NT2/D1 (cell line): Measurements from ENCODE around the gene KRTAP10-12.
A peak's percentile ranks its signal among the peaks of the same experiment; 100 is the strongest.
"Not testable (repeated sequence)": the region's sequence is repeated elsewhere in the genome, so short reads cannot be mapped to it uniquely, and the experiment has no call there.

Experiments used
- DNase-seq: peaks from one replicate; pipeline ENCODE4 v3.0.0-alpha.2; 2011; ENCODE audit warnings: low read depth, low spot score
- H3K27me3 ChIP-seq: 2 replicates; pipeline ENCODE4 v1.6.0; 2011; ENCODE audit warnings: mild to moderate bottlenecking; ENCODE audit not compliant: insufficient read length, insufficient read depth
- H3K36me3 ChIP-seq: 2 replicates; pipeline ENCODE4 v1.6.1; 2011; ENCODE audit warnings: mild to moderate bottlenecking, low read length, mixed read lengths; ENCODE audit not compliant: insufficient read depth, insufficient read length
- H3K4me1 ChIP-seq: 2 replicates; pipeline ENCODE4 v1.5.1; 2011; ENCODE audit not compliant: insufficient read depth, insufficient read length
- H3K4me3 ChIP-seq: 2 replicates; pipeline ENCODE4 v1.5.1; 2011; ENCODE audit warnings: low read depth; ENCODE audit not compliant: insufficient read length
- H3K9ac ChIP-seq: 2 replicates; pipeline ENCODE4 v1.6.0; 2011; ENCODE audit warnings: low read depth; ENCODE audit not compliant: insufficient read length
- H3K9me3 ChIP-seq: 2 replicates; pipeline ENCODE4 v1.5.1; 2011; ENCODE audit warnings: mild to moderate bottlenecking, low read length; ENCODE audit not compliant: insufficient read depth
- SUZ12 ChIP-seq: IDR thresholded peaks from 2 replicates; pipeline ENCODE4 v1.6.1; 2011; ENCODE audit not compliant: insufficient read length, insufficient read depth; ENCODE audit errors: extremely low read depth
- YY1 ChIP-seq: IDR thresholded peaks from 2 replicates; pipeline ENCODE4 v1.6.1; 2011; ENCODE audit not compliant: insufficient read length, insufficient read depth
- ZNF274 ChIP-seq: IDR thresholded peaks from 2 replicates; pipeline ENCODE4 v1.6.1; 2011; ENCODE audit warnings: mild to moderate bottlenecking, low read depth, low read length

KRTAP10-12 gene

DNA sequence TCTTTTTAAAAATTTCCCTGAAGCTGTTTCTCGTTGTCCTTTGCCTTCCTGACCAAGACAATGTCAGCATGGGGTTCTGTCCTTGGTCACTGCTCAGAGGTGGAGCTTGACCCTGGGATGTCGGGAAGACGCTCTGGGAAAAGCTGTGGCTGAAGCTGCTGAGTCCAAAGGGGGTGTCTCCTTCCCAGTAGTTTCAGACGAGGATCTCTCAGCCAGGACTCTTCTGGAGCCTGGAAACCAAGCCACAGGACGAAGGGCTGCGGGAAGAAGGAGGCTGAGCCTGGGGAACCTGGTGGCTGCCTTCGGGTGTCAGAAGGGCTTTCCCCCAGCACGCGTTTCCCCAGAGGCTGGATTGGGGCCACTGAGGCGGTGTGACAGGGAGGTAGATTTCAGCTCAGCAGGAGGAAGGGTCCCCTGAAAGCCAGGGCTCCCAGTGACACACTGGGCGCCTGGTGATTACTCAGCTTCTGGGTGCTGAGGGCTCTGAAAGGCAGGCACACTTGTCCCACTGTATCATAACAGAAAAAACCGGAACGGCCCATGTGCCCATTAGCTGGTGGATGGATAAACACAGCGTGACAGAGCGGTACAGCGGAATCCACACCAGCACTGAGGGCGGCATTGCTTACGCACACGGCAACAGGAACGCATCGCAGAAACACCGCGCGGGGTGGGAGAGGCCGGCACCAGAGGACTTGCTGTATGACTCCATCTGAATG, 10.0 kb upstream of the KRTAP10-12 start:
- H3K4me3 ChIP-seq, result no peak overlapping the region
- TF ChIP-seq ZNF274 (no peak), YY1 (no peak), SUZ12 (no peak)
- H3K9ac ChIP-seq, result peak overlapping the region; percentile 62
- H3K36me3 ChIP-seq, result no peaks in the 10 kb centered on the region
- H3K27me3 ChIP-seq, result peaks cover 17% of the 10 kb centered on the region
- peaks cover 11% of the 10 kb centered on the region for H3K4me1 ChIP-seq
- H3K9me3 ChIP-seq, result no peaks in the 10 kb centered on the region
- no peak for DNase-seq

DNA sequence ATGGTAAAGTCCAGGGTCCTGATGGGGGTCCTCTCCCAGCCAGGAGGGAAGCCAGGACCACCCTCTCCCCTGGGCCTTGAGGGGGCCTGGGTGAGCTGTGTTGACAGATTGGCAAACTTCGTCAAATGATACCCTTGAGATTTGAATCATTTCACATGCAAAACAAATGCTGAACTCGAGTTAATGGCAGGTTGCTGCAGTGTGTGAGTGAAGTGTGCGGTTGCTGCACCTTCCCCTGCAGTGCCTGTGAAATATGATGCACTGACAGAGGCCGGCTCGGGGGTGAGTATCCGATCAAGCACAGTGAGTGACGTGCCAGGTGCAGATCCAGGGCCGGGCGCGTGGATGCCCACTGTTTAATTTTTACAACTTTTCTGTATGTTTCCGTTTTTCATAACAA, 9.3 kb upstream of the KRTAP10-12 start:
- Histone ChIP-seq H3K4me3 (no peak overlapping the region), H3K4me1 (peaks cover 11% of the 10 kb centered on the region), H3K27me3 (peaks cover 17% of the 10 kb centered on the region), H3K9ac (no peak overlapping the region), H3K36me3 (no peaks in the 10 kb centered on the region), H3K9me3 (peaks cover 2% of the 10 kb centered on the region; the same call in 1 of the 2 replicates)
- TF ChIP-seq YY1 (no peak), SUZ12 (no peak), ZNF274 (no peak)
- DNase-seq, result no peak

DNA sequence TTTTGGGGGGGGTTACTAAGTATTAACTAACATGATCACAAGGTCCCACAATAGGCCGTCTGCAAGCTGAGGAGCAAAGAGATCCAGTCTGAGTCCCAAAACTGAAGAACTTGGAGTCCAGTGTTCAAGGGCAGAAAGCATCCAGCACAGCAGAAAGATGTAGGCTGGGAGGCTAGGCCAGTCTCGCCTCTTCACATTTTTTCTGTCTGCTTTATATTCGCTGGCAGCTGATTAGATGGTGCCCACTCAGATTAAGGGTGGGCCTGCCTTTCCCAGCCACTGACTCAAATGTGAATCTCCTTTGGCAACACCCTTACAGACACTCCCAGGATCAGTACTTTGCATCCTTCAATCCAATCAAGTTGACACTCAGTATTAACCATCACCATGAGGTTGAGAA, 7.2 kb upstream of the KRTAP10-12 start:
- H3K36me3 ChIP-seq, H3K9ac ChIP-seq, H3K27me3 ChIP-seq, H3K4me3 ChIP-seq, DNase-seq: not testable (repeated sequence)
- H3K4me1 ChIP-seq, result peaks cover 11% of the 10 kb centered on the region
- peaks cover 13% of the 10 kb centered on the region for H3K9me3 ChIP-seq

DNA sequence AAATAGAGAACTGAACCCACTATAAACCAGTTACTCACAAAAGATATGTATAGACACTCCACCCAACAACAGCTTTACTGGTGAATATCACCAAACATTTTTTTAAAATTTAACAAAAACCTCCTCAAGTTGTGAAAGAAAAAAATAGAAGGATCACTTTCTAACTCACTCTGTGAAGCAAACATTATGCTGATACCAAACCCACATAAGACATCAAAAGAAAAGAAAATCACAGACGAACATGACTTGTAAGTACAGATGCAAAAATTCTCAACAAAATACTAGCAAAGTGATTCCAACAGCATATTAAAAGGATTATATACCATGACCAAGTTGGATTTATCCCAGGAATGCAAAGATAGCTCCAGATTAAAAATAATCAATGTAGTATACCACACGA, 5.3 kb upstream of the KRTAP10-12 start:
- H3K9ac ChIP-seq, result no peak overlapping the region
- TF ChIP-seq SUZ12, result no peak
- TF ChIP-seq YY1, result no peak
- TF ChIP-seq ZNF274, result no peak
- no peaks in the 10 kb centered on the region for H3K27me3 ChIP-seq
- no peak for DNase-seq
- peaks cover 13% of the 10 kb centered on the region for H3K9me3 ChIP-seq
- H3K4me1 ChIP-seq, result peaks cover 15% of the 10 kb centered on the region
- no peak overlapping the region for H3K4me3 ChIP-seq
- H3K36me3 ChIP-seq, result no peaks in the 10 kb centered on the region

DNA sequence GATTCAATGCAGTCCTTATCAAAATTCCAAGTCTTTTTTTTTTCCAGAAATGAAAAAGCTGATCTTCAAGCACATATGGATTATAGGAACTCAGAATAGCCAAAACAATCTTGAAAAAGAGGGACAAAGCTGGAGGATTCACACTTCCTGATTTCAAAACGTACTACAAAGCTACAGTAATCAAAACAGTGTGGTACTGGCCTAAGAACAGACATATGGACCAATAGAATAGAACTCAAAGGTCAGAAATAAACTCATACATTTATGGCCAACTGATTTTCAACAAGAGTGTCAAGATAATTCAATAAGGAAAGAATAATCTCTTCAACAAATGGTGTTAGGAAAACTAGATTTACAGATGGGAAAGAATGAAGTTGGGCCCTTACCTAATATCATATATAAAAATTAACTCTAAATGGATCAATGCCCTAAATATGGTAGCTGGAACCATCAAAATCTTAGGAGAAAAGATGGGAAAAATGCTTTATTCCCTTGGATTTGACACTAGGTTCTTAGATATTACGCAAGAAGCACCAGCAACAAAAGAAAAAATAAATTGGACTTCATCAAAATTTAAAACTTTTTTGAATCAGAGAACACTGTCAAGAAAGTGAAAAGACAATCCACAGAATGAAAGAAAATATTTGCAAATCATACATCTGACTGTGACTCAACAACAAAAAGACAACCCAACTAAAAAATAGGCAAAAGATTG, 4.0 kb upstream of the KRTAP10-12 start:
- Histone ChIP-seq H3K4me3 (no peak overlapping the region), H3K9me3 (peaks cover 13% of the 10 kb centered on the region), H3K4me1 (peaks cover 13% of the 10 kb centered on the region), H3K36me3 (no peaks in the 10 kb centered on the region), H3K9ac (no peak overlapping the region), H3K27me3 (no peaks in the 10 kb centered on the region)
- DNase-seq, result no peak
- TF ChIP-seq YY1 (no peak), ZNF274 (no peak), SUZ12 (no peak)

DNA sequence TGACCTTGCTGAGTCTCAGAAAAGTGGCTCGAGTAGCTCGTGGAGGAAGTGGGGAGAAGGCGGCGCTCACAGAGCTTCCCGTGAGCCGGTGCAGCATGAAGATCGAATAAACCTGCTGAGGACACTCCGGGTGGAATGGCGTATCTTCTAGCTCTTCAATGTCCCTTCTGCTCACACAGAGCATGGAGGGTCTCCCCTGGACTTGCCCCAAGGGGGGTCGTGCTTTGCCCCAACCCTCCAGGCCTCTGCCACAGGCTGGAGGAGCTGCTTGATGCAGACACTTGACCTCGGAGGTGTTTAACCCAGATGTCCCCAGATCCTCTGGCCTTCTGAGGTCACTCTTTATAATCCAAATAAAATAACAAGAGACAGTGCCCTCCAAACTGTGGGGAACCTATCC, 2.2 kb upstream of the KRTAP10-12 start:
- Histone ChIP-seq H3K4me1 (peaks cover 26% of the 10 kb centered on the region), H3K9ac (no peak overlapping the region), H3K9me3 (peaks cover 13% of the 10 kb centered on the region), H3K4me3 (no peak overlapping the region), H3K36me3 (no peaks in the 10 kb centered on the region), H3K27me3 (no peaks in the 10 kb centered on the region)
- TF ChIP-seq SUZ12, result no peak
- no peak for TF ChIP-seq ZNF274
- no peak for TF ChIP-seq YY1
- DNase-seq, result no peak

DNA sequence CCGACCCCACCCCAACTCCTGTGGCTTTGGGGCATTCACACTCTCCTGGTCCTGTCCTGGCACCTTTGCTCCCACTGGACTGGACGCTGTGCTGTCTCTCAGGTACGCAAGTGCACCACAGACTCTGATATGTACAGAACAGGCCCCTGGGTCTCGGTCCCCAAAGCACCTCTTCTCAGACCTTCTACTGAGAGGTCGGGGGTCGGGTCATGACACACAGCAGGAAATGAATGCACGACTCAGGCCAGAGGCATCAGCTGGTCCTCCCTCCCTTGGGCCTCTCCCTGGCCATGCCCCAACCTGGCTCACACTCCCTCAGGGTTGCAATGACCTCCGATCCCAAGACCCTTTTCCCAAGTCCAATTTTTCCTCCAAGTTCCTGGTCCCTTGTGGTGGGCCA, 1.8 kb upstream of the KRTAP10-12 start:
- no peak overlapping the region for H3K9ac ChIP-seq
- TF ChIP-seq ZNF274, result no peak
- TF ChIP-seq SUZ12, result no peak
- TF ChIP-seq YY1, result no peak
- H3K36me3 ChIP-seq, result no peaks in the 10 kb centered on the region
- no peaks in the 10 kb centered on the region for H3K27me3 ChIP-seq
- peaks cover 28% of the 10 kb centered on the region for H3K4me1 ChIP-seq
- H3K9me3 ChIP-seq, result peaks cover 13% of the 10 kb centered on the region
- H3K4me3 ChIP-seq, result no peak overlapping the region
- no peak for DNase-seq
